SK-N-SH (cell line): ENCODE measurements around the gene ANO4.

ENCODE experiments used
- TCF12 ChIP-seq: IDR thresholded peaks from 2 replicates; pipeline ENCODE4 v1.4.0; 2012
- TF ChIP-seq, protein P1 (sequence below): fragments of 200-600 bp; sonication (generic); IDR thresholded peaks from 2 replicates; pipeline ENCODE4 v1.6.1; 2017; ENCODE audit warnings: antibody characterized with exemption, mild to moderate bottlenecking, moderate library complexity

DNA sequence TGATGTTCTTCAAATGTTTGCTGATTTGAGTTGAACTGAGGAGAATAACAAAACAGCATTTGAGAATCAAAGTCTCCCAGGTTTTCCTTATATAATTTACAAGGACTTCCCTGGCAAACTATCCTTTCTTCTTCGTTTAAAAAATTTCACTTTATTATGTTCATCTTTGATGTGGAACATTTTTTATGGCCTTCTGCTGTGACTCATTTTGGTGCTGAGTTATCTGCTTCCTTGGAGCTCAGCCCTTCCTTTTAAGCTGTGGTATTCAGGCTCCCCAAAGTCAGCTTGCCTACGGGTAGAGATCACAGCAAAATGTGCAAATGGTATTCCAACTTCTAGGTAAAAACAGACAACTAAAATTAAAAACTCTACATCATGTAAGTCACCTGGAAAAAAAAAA lies 1.4 kb upstream of the ANO4 start:
- TF ChIP-seq TCF12, result no peak
- TF ChIP-seq, protein P1, sequence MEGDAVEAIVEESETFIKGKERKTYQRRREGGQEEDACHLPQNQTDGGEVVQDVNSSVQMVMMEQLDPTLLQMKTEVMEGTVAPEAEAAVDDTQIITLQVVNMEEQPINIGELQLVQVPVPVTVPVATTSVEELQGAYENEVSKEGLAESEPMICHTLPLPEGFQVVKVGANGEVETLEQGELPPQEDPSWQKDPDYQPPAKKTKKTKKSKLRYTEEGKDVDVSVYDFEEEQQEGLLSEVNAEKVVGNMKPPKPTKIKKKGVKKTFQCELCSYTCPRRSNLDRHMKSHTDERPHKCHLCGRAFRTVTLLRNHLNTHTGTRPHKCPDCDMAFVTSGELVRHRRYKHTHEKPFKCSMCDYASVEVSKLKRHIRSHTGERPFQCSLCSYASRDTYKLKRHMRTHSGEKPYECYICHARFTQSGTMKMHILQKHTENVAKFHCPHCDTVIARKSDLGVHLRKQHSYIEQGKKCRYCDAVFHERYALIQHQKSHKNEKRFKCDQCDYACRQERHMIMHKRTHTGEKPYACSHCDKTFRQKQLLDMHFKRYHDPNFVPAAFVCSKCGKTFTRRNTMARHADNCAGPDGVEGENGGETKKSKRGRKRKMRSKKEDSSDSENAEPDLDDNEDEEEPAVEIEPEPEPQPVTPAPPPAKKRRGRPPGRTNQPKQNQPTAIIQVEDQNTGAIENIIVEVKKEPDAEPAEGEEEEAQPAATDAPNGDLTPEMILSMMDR, result no peak
